Neural progenitor cell (in vitro differentiated cells): ENCODE results near the gene DDIT4L. TPM values are rescaled to one million over a fixed set of nuclear protein-coding genes. Genes with fewer than 3 reads are reported as not detected.
"Not testable (repeated sequence)": the region's sequence is repeated elsewhere in the genome, so short reads cannot be mapped to it uniquely, and the experiment has no call there.

Experiments used
- DNase-seq: peaks from one replicate; pipeline ENCODE4 v3.0.0-alpha.2; 2016; ENCODE audit warnings: low spot score
- H2AFZ ChIP-seq: fragments of 200-600 bp; sonication (generic); replicated peaks from 2 replicates; pipeline ENCODE4 v1.6.1; 2016; ENCODE audit warnings: antibody characterized with exemption
- H3F3A ChIP-seq: fragments of 200-600 bp; sonication (generic); 2 replicates; pipeline ENCODE4 v1.6.1; 2016; ENCODE audit warnings: antibody characterized with exemption, low read depth
- H3K27ac ChIP-seq: fragments of 200-600 bp; sonication (generic); 2 replicates; pipeline ENCODE4 v1.5.1; 2016; ENCODE audit warnings: mild to moderate bottlenecking
- H3K27me3 ChIP-seq: fragments of 200-600 bp; sonication (generic); 2 replicates; pipeline ENCODE4 v1.6.1; 2016; ENCODE audit warnings: mild to moderate bottlenecking, moderate library complexity
- H3K36me3 ChIP-seq: fragments of 200-600 bp; sonication (generic); 2 replicates; pipeline ENCODE4 v1.5.1; 2016
- H3K4me1 ChIP-seq: fragments of 200-600 bp; sonication (generic); 2 replicates; pipeline ENCODE4 v1.6.1; 2016; ENCODE audit warnings: mixed run types
- H3K4me2 ChIP-seq: fragments of 200-600 bp; sonication (generic); 2 replicates; pipeline ENCODE4 v1.6.1; 2016
- H3K4me3 ChIP-seq: fragments of 200-600 bp; sonication (generic); 2 replicates; pipeline ENCODE4 v1.5.1; 2016
- H3K79me2 ChIP-seq: fragments of 200-600 bp; sonication (generic); 2 replicates; pipeline ENCODE4 v1.6.1; 2016; ENCODE audit warnings: low read depth
- H3K9ac ChIP-seq: fragments of 200-600 bp; sonication (generic); 2 replicates; pipeline ENCODE4 v1.6.1; 2016
- H3K9me3 ChIP-seq: fragments of 200-600 bp; sonication (generic); 2 replicates; pipeline ENCODE4 v1.5.1; 2016; ENCODE audit warnings: low read depth
- H4K20me1 ChIP-seq: fragments of 200-600 bp; sonication (generic); 2 replicates; pipeline ENCODE4 v1.6.1; 2016; ENCODE audit warnings: low read depth
- H3K27ac Mint-ChIP-seq: 3 replicates; pipeline ENCODE4 v1.8.0; 2021; ENCODE audit warnings: mixed read lengths
- H3K27me3 Mint-ChIP-seq: 2 replicates; pipeline ENCODE4 v1.8.0; 2022; ENCODE audit warnings: low read depth, mild to moderate bottlenecking, inconsistent platforms, moderate library complexity, mixed read lengths; ENCODE audit not compliant: insufficient read depth
- H3K36me3 Mint-ChIP-seq: 3 replicates; pipeline ENCODE4 v1.8.0; 2021; ENCODE audit warnings: mixed read lengths
- H3K4me1 Mint-ChIP-seq: 3 replicates; pipeline ENCODE4 v1.8.0; 2021; ENCODE audit warnings: mixed read lengths
- H3K4me3 Mint-ChIP-seq: 3 replicates; pipeline ENCODE4 v1.8.0; 2021; ENCODE audit warnings: mild to moderate bottlenecking, moderate library complexity, mixed read lengths
- H3K9me3 Mint-ChIP-seq: 3 replicates; pipeline ENCODE4 v1.8.0; 2020; ENCODE audit warnings: mixed read lengths
- EZH2 ChIP-seq: fragments of 200-600 bp; sonication (generic); IDR thresholded peaks from 2 replicates; pipeline ENCODE4 v1.6.1; 2017; ENCODE audit warnings: antibody characterized with exemption, mild to moderate bottlenecking, moderate library complexity
- EZH2phosphoT487 ChIP-seq: fragments of 200-600 bp; sonication (generic); IDR thresholded peaks from 2 replicates; pipeline ENCODE4 v1.6.1; 2017; ENCODE audit warnings: antibody characterized with exemption
- total RNA-seq: library from RNA; depleted of rRNA; stranded (reverse); fragments of >200 nt; gene quantifications from 2 replicates; pipeline ENCODE4 v1.2.3, GENCODE V29; 2015; ENCODE audit warnings: low replicate concordance
- TF ChIP-seq, protein P1 (sequence below): fragments of 200-600 bp; sonication (generic); IDR thresholded peaks from 2 replicates; pipeline ENCODE4 v1.5.1; 2017; ENCODE audit warnings: antibody characterized with exemption, mild to moderate bottlenecking

Gene DDIT4L
- total RNA-seq, 1 donor from 2014 or later: 45.9 TPM

DNA sequence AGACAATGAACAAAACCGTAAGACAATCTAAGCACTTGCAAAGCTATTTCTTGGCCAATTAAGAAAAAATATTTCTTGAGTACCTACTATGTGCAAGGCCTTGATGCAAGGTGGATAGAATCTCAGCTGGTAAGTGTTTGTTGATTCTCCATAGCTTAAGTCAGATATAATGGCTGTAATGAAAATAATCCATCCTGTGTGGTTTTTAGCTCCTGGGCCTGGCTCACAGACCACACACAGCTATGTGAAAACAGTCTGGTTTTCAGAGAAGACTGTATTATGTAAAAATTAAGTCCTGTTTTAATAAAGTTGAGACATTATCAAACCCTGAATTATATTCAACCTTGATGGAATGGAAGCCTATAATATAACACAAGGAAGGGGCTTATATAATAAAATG lies 7.8 kb upstream of the DDIT4L start:
- H3F3A ChIP-seq: no peaks in the 10 kb centered on the region

DNA sequence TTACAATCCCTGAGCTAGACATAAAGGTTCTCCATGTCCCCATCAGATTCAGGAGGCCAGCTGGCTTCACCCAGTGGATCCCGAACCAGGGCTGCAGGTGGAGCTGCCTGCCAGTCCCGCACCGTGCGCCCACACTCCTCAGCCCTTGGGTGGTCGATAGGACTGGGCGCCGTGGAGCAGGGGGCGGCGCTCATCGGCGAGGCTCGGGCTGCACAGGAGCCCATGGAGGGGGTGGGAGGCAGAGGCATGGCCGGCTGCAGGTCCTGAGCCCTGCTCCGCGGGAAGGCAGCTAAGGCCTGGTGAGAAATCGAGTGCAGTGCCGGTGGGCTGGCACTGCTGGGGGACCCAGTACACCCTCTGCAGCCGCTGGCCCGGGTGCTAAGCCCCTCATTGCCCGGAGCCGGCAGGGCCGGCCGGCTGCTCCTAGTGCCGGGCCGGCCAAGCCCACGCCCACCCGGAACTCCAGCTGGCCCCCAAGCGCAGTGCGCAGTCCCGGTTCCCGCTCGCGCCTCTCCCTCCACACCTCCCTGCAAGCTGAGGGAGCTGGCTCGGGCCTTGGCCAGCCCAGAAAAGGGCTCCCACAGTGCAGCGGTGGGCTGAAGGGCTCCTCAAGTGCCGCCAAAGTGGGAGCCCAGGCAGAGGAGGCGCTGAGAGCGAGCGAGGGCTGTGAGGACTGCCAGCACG lies 6.3 kb upstream of the DDIT4L start:
- H4K20me1 ChIP-seq, H3K36me3 ChIP-seq, H3K27me3 Mint-ChIP-seq, H2AFZ ChIP-seq, H3K4me1 ChIP-seq, H3K79me2 ChIP-seq, H3K9me3 Mint-ChIP-seq, H3K4me3 Mint-ChIP-seq, DNase-seq, H3K4me1 Mint-ChIP-seq, H3K9ac ChIP-seq, H3K4me3 ChIP-seq, H3F3A ChIP-seq, H3K27me3 ChIP-seq, H3K36me3 Mint-ChIP-seq, H3K27ac ChIP-seq, H3K4me2 ChIP-seq, H3K9me3 ChIP-seq, H3K27ac Mint-ChIP-seq: not testable (repeated sequence)

More for the DNA sequence above, 7.8 kb upstream of the DDIT4L start:
- H3K27ac ChIP-seq: no peak overlapping the region
- TF ChIP-seq, protein P1, sequence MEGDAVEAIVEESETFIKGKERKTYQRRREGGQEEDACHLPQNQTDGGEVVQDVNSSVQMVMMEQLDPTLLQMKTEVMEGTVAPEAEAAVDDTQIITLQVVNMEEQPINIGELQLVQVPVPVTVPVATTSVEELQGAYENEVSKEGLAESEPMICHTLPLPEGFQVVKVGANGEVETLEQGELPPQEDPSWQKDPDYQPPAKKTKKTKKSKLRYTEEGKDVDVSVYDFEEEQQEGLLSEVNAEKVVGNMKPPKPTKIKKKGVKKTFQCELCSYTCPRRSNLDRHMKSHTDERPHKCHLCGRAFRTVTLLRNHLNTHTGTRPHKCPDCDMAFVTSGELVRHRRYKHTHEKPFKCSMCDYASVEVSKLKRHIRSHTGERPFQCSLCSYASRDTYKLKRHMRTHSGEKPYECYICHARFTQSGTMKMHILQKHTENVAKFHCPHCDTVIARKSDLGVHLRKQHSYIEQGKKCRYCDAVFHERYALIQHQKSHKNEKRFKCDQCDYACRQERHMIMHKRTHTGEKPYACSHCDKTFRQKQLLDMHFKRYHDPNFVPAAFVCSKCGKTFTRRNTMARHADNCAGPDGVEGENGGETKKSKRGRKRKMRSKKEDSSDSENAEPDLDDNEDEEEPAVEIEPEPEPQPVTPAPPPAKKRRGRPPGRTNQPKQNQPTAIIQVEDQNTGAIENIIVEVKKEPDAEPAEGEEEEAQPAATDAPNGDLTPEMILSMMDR: no peak
- TF ChIP-seq EZH2phosphoT487 (no peak), EZH2 (no peak)
- Mint-ChIP-seq H3K27ac (no peak overlapping the region), H3K9me3 (peaks cover 3% of the 10 kb centered on the region), H3K4me3 (no peak overlapping the region), H3K4me1 (no peaks in the 10 kb centered on the region), H3K36me3 (no peaks in the 10 kb centered on the region), H3K27me3 (peaks cover 4% of the 10 kb centered on the region)
- no peaks in the 10 kb centered on the region for H3K9me3 ChIP-seq
- H3K27me3 ChIP-seq: no peaks in the 10 kb centered on the region
- DNase-seq: no peak
- no peak overlapping the region for H3K4me3 ChIP-seq
- no peaks in the 10 kb centered on the region for H3K36me3 ChIP-seq
- H3K79me2 ChIP-seq: no peaks in the 10 kb centered on the region
- H4K20me1 ChIP-seq: no peaks in the 10 kb centered on the region
- no peak overlapping the region for H3K4me2 ChIP-seq
- no peak overlapping the region for H3K9ac ChIP-seq
- H3K4me1 ChIP-seq: no peaks in the 10 kb centered on the region
- no peak overlapping the region for H2AFZ ChIP-seq

DNA sequence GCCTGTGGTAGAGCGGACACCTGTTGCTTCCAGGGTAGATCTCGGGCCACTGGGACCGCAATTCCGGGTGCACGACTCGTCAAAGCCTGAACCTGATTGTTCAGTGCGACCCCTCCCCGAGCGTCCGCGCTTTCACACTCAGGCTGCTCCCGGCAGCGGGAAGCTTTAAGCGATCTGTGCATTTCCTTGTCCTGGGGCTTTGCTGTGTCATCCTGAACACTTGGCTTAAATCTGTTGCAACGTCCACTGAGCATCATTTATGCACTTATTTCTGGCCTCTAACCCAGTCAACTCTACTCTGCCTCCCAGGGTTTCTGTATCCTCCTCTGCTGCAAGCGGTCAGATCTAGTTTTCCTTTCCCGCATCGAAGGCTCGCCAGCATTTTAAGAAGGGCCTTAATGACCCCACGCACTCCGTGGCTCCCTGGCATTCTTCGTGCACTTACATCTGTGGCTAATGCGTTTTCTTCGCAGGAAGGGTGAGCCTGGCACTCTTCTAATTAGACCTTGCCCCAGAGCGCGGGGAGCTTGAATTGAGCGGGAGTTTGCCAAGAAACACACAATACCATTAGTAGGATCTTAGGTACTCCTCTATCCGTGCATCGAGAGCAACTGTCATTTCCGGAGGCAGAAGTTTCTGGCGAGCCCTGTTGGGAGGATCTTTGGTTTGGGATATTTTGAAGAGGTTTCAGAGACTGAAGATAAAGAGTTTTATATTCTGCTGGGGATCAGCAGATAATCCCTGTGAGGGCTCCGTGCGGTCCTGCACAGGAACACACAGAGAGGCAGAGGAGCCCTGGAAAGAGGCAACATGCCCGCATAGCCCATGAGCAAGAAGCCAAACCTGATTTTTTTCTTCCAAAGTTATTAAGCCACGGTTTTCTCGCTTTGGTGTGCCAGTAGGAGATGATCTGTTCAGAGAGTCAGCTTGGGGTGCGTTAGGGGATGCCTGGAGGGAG lies 654 bp upstream of the DDIT4L start:
- peaks cover 2% of the 10 kb centered on the region for H3K36me3 Mint-ChIP-seq
- no peak for TF ChIP-seq EZH2phosphoT487
- TF ChIP-seq, protein P1: no peak
- no peak for TF ChIP-seq EZH2
- peaks cover 40% of the 10 kb centered on the region for H3K4me1 ChIP-seq
- peaks cover 3% of the 10 kb centered on the region for H3K9me3 Mint-ChIP-seq
- peaks cover 18% of the 10 kb centered on the region for H3K27me3 Mint-ChIP-seq
- H3K4me1 Mint-ChIP-seq: peaks cover 32% of the 10 kb centered on the region
- H4K20me1 ChIP-seq: no peaks in the 10 kb centered on the region
- no peaks in the 10 kb centered on the region for H3K36me3 ChIP-seq
- no peak overlapping the region for H3K27ac ChIP-seq
- peak overlapping the region; percentile 82 for H3K4me3 ChIP-seq
- peaks cover 30% of the 10 kb centered on the region for H3K27me3 ChIP-seq
- peak; percentile 59 for DNase-seq
- H3K9me3 ChIP-seq: no peaks in the 10 kb centered on the region
- peak overlapping the region; percentile 7 for H3K27ac Mint-ChIP-seq
- H3K79me2 ChIP-seq: peaks cover 8% of the 10 kb centered on the region
- peaks cover 22% of the 10 kb centered on the region for H3F3A ChIP-seq
- peak overlapping the region; percentile 96 for H3K4me2 ChIP-seq
- H3K9ac ChIP-seq: no peak overlapping the region
- peak overlapping the region; percentile 92 for H3K4me3 Mint-ChIP-seq
- H2AFZ ChIP-seq: peak overlapping the region; percentile 78
